Liver (tissue), 9 donors: ENCODE results near the gene TAS2R42. TPM values are rescaled to one million over a fixed set of nuclear protein-coding genes. Genes with fewer than 3 reads are reported as not detected.

Experiments
- DNase-seq: peaks from one replicate; pipeline ENCODE4 v3.0.0-alpha.2; 2017; ENCODE audit warnings: low spot score
- H3K27ac ChIP-seq, 2 donors: one replicate each; pipeline ENCODE4 v1.7.0; 2013; ENCODE audit warnings: inconsistent platforms in 2 of 2, low read length in 2 of 2, control low read depth in 1 of 2, low read depth in 1 of 2, mild to moderate bottlenecking in 1 of 2
- H3K27me3 ChIP-seq, 4 donors: one replicate each; pipeline versions ENCODE4 v1.6.1 to v1.7.0; 2013; ENCODE audit warnings: low read length in 3 of 4, inconsistent platforms in 1 of 4, mild to moderate bottlenecking in 1 of 4, moderate library complexity in 1 of 4; ENCODE audit not compliant: control insufficient read depth in 4 of 4, insufficient read depth in 4 of 4
- H3K36me3 ChIP-seq, 4 donors: one replicate each; pipeline versions ENCODE4 v1.6.1 to v1.7.0; 2013; ENCODE audit warnings: low read length in 3 of 4, mild to moderate bottlenecking in 3 of 4, low read depth in 1 of 4, moderate library complexity in 1 of 4; ENCODE audit not compliant: control insufficient read depth in 4 of 4, insufficient read depth in 3 of 4
- H3K4me1 ChIP-seq, 4 donors: one replicate each; pipeline versions ENCODE4 v1.6.1 to v1.7.0; 2013; ENCODE audit warnings: low read length in 3 of 4, mild to moderate bottlenecking in 3 of 4, moderate library complexity in 1 of 4; ENCODE audit not compliant: control insufficient read depth in 4 of 4, insufficient read depth in 4 of 4
- H3K4me3 ChIP-seq, 3 donors: one replicate each; pipeline versions ENCODE4 v1.6.1 to v1.7.0; 2013; ENCODE audit warnings: low read length in 3 of 3, control low read depth in 1 of 3, low read depth in 1 of 3, mild to moderate bottlenecking in 1 of 3
- H3K9ac ChIP-seq, 2 donors: one replicate each; pipeline ENCODE4 v1.7.0; 2013; ENCODE audit warnings: low read length in 2 of 2, mild to moderate bottlenecking in 2 of 2, moderate library complexity in 2 of 2, control low read depth in 1 of 2, low read depth in 1 of 2
- H3K9me3 ChIP-seq, 4 donors: one replicate each; pipeline versions ENCODE4 v1.6.1 to v1.7.0; 2013; ENCODE audit warnings: low read length in 3 of 4; ENCODE audit not compliant: control insufficient read depth in 4 of 4
- EGR1 ChIP-seq, 2 donors: IDR thresholded peaks; 2 replicates each; pipeline ENCODE4 v1.6.1; 2016 to 2018; ENCODE audit warnings: antibody characterized with exemption in 2 of 2, low read depth in 2 of 2
- FOXA2 ChIP-seq: IDR thresholded peaks from 2 replicates; pipeline ENCODE4 v1.6.1; 2016; ENCODE audit warnings: antibody characterized with exemption
- GABPA ChIP-seq, 2 donors: IDR thresholded peaks in 1 of 2; conservative IDR thresholded peaks in 1 of 2; 2 replicates each; pipeline ENCODE4 v1.6.1; 2016; ENCODE audit warnings: antibody characterized with exemption in 2 of 2, mild to moderate bottlenecking in 1 of 2, moderate library complexity in 1 of 2
- HNF4A ChIP-seq, 2 donors: conservative IDR thresholded peaks; 2 replicates each; pipeline ENCODE4 v1.6.1; 2016; ENCODE audit warnings: antibody characterized with exemption in 2 of 2, mild to moderate bottlenecking in 2 of 2
- HNF4G ChIP-seq: IDR thresholded peaks from 2 replicates; pipeline ENCODE4 v1.6.1; 2016; ENCODE audit warnings: antibody characterized with exemption
- JUND ChIP-seq, 2 donors: IDR thresholded peaks; 2 replicates each; pipeline ENCODE4 v1.6.1; 2016; ENCODE audit warnings: antibody characterized with exemption in 2 of 2
- NR2F2 ChIP-seq: IDR thresholded peaks from 2 replicates; pipeline ENCODE4 v1.6.1; 2016; ENCODE audit warnings: antibody characterized with exemption
- RAD21 ChIP-seq, 2 donors: IDR thresholded peaks; 2 replicates each; pipeline ENCODE4 v1.6.1; 2016; ENCODE audit warnings: antibody characterized with exemption in 2 of 2, mild to moderate bottlenecking in 2 of 2
- RXRA ChIP-seq, 2 donors: IDR thresholded peaks; 2 replicates each; pipeline ENCODE4 v1.6.1; 2017 to 2018; ENCODE audit warnings: antibody characterized with exemption in 2 of 2, mild to moderate bottlenecking in 1 of 2
- SP1 ChIP-seq: IDR thresholded peaks from 2 replicates; pipeline ENCODE4 v1.6.1; 2018; ENCODE audit warnings: antibody characterized with exemption, mild to moderate bottlenecking
- TAF1 ChIP-seq: conservative IDR thresholded peaks from 2 replicates; pipeline ENCODE4 v1.6.1; 2016; ENCODE audit warnings: antibody characterized with exemption, mild to moderate bottlenecking
- polyA plus RNA-seq, 2 donors: library from polyadenylated mRNA; stranded (reverse) in 1 of 2; unstranded in 1 of 2; fragments of 200-250 nt in 1 of 2; fragments of >200 nt in 1 of 2; fragmentation: Nextera tagmentation in 1 of 2; extraction: Ambion mirVana in 1 of 2; gene quantifications; one replicate each; pipeline versions ENCODE4 v1.2.1 to v1.2.3, GENCODE V29; 2013 to 2015
- total RNA-seq, 2 donors: library from RNA; depleted of rRNA; stranded (reverse); fragments of >200 nt; gene quantifications; one replicate each; pipeline ENCODE4 v1.2.3, GENCODE V29; 2014
- TF ChIP-seq, protein P1 (sequence below): IDR thresholded peaks from 2 replicates; pipeline ENCODE4 v1.6.1; 2016; ENCODE audit warnings: antibody characterized with exemption, mild to moderate bottlenecking
- TF ChIP-seq, protein P2 (sequence below): IDR thresholded peaks from 2 replicates; pipeline ENCODE4 v1.6.1; 2016; ENCODE audit warnings: antibody characterized with exemption
- TF ChIP-seq, protein P3 (sequence below): IDR thresholded peaks from 2 replicates; pipeline ENCODE4 v1.6.1; 2016; ENCODE audit warnings: antibody characterized with exemption
- TF ChIP-seq, protein P4 (sequence below): IDR thresholded peaks from 2 replicates; pipeline ENCODE4 v1.6.1; 2016; ENCODE audit warnings: antibody characterized with exemption
- TF ChIP-seq, protein P5 (sequence below): fragments of 150-350 bp; IDR thresholded peaks from 2 replicates; pipeline ENCODE4 v1.5.1; 2017; ENCODE audit warnings: improper control_type of control experiment, low read depth, low read length; ENCODE audit not compliant: missing input control
- donor health status: healthy.
- donor health status: healthy.
- donor health status: healthy.
- donor health status: healthy.
- donor health status: healthy.

The TAS2R42 gene
- total and polyA plus RNA-seq, 4 donors, result not detected

DNA sequence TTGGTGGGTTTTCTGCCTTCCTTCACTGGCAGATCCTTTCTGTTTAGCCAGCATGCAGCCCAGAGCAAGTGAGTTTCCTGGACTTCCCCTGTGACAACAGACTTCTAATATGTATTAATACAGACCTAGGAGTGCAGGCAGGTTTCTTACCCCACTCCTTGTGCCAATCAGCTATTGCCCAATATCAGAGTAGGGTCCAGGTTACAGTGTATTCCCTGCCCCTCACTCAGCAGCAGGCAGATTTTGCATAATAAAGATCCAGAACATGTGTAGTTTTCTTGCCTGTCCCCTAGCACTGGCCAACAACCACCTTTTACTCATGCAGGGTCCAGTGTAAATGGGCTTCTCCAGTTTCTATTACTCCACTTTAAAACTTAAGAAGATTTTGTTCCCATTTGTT, 20.4 kb downstream of the TAS2R42 start:
- no peak for TF ChIP-seq RAD21 (IDR thresholded peaks at IDR 0.05)
- no peak for TF ChIP-seq TAF1
- no peak for TF ChIP-seq EGR1 (IDR thresholded peaks at IDR 0.05; ENCODE audit: low read depth in 2 of 2)
- TF ChIP-seq NR2F2, result no peak
- TF ChIP-seq, protein P1, sequence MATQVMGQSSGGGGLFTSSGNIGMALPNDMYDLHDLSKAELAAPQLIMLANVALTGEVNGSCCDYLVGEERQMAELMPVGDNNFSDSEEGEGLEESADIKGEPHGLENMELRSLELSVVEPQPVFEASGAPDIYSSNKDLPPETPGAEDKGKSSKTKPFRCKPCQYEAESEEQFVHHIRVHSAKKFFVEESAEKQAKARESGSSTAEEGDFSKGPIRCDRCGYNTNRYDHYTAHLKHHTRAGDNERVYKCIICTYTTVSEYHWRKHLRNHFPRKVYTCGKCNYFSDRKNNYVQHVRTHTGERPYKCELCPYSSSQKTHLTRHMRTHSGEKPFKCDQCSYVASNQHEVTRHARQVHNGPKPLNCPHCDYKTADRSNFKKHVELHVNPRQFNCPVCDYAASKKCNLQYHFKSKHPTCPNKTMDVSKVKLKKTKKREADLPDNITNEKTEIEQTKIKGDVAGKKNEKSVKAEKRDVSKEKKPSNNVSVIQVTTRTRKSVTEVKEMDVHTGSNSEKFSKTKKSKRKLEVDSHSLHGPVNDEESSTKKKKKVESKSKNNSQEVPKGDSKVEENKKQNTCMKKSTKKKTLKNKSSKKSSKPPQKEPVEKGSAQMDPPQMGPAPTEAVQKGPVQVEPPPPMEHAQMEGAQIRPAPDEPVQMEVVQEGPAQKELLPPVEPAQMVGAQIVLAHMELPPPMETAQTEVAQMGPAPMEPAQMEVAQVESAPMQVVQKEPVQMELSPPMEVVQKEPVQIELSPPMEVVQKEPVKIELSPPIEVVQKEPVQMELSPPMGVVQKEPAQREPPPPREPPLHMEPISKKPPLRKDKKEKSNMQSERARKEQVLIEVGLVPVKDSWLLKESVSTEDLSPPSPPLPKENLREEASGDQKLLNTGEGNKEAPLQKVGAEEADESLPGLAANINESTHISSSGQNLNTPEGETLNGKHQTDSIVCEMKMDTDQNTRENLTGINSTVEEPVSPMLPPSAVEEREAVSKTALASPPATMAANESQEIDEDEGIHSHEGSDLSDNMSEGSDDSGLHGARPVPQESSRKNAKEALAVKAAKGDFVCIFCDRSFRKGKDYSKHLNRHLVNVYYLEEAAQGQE, result no peak
- no peak for TF ChIP-seq FOXA2
- no peak for TF ChIP-seq SP1
- TF ChIP-seq HNF4G, result no peak
- TF ChIP-seq JUND (IDR thresholded peaks at IDR 0.05), result no peak
- TF ChIP-seq HNF4A (conservative IDR thresholded peaks at IDR 0.05), result no peak
- no peak for TF ChIP-seq RXRA (IDR thresholded peaks at IDR 0.05)
- TF ChIP-seq, protein P2, sequence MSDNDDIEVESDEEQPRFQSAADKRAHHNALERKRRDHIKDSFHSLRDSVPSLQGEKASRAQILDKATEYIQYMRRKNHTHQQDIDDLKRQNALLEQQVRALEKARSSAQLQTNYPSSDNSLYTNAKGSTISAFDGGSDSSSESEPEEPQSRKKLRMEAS, result no peak
- TF ChIP-seq, protein P3, sequence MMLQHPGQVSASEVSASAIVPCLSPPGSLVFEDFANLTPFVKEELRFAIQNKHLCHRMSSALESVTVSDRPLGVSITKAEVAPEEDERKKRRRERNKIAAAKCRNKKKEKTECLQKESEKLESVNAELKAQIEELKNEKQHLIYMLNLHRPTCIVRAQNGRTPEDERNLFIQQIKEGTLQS, result no peak
- TF ChIP-seq, protein P4, sequence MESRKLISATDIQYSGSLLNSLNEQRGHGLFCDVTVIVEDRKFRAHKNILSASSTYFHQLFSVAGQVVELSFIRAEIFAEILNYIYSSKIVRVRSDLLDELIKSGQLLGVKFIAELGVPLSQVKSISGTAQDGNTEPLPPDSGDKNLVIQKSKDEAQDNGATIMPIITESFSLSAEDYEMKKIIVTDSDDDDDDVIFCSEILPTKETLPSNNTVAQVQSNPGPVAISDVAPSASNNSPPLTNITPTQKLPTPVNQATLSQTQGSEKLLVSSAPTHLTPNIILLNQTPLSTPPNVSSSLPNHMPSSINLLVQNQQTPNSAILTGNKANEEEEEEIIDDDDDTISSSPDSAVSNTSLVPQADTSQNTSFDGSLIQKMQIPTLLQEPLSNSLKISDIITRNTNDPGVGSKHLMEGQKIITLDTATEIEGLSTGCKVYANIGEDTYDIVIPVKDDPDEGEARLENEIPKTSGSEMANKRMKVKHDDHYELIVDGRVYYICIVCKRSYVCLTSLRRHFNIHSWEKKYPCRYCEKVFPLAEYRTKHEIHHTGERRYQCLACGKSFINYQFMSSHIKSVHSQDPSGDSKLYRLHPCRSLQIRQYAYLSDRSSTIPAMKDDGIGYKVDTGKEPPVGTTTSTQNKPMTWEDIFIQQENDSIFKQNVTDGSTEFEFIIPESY, result no peak
- TF ChIP-seq GABPA (IDR thresholded peaks at IDR 0.05 in 1 of 2, conservative IDR thresholded peaks at IDR 0.05 in 1 of 2), result no peak
- H3K4me3 ChIP-seq, result no peak overlapping the region
- peaks cover 7 to 22% (median 13%) of the 10 kb centered on the region in 4 donors for H3K4me1 ChIP-seq
- H3K36me3 ChIP-seq, result peaks cover 0 to 6% (median 1%) of the 10 kb centered on the region in 4 donors
- H3K27ac ChIP-seq, result no peak overlapping the region
- no peaks in the 10 kb centered on the region for H3K27me3 ChIP-seq
- DNase-seq, result no peak
- no peaks in the 10 kb centered on the region for H3K9me3 ChIP-seq
- H3K9ac ChIP-seq, result no peak overlapping the region

DNA sequence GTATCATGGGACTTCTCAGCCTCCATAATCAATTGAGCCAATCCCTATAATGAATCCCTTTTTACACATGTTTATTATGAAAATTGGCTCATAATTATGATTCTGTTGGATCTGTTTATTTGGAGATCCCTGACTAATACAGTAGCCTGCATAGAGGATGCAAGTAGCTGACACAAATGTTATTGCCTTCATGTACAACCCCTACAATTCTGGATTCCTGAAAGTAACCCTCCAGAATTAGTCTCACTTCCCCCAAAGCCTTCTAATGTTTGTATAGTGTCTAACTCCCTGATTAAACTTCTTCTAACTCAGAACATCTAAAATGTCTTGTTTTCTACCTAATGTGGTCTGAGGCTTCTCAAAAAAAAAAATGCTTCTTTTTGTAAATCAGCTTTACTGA, 22.4 kb downstream of the TAS2R42 start:
- Histone ChIP-seq H3K4me3 (no peak overlapping the region), H3K4me1 (peaks cover 1 to 8% (median 6%) of the 10 kb centered on the region in 4 donors), H3K9me3 (no peaks in the 10 kb centered on the region), H3K27ac (no peak overlapping the region), H3K36me3 (peaks cover 0 to 6% (median 1%) of the 10 kb centered on the region in 4 donors), H3K27me3 (no peaks in the 10 kb centered on the region), H3K9ac (no peak overlapping the region)
- no peak for DNase-seq
- TF ChIP-seq HNF4A (conservative IDR thresholded peaks at IDR 0.05), result no peak
- TF ChIP-seq SP1, result no peak
- TF ChIP-seq, protein P5, sequence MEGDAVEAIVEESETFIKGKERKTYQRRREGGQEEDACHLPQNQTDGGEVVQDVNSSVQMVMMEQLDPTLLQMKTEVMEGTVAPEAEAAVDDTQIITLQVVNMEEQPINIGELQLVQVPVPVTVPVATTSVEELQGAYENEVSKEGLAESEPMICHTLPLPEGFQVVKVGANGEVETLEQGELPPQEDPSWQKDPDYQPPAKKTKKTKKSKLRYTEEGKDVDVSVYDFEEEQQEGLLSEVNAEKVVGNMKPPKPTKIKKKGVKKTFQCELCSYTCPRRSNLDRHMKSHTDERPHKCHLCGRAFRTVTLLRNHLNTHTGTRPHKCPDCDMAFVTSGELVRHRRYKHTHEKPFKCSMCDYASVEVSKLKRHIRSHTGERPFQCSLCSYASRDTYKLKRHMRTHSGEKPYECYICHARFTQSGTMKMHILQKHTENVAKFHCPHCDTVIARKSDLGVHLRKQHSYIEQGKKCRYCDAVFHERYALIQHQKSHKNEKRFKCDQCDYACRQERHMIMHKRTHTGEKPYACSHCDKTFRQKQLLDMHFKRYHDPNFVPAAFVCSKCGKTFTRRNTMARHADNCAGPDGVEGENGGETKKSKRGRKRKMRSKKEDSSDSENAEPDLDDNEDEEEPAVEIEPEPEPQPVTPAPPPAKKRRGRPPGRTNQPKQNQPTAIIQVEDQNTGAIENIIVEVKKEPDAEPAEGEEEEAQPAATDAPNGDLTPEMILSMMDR, result no peak
- TF ChIP-seq RAD21 (IDR thresholded peaks at IDR 0.05), result no peak
